ENCODE measurements around the gene GLRA3. TPM values are rescaled to one million over a fixed set of nuclear protein-coding genes. Genes with fewer than 3 reads are reported as not detected.

Gene GLRA3
- total and polyA plus RNA-seq, 2 experiments from 2014 or later, result 0.03 to 0.19 TPM

- no peak; the same call in 2 of the 3 replicates for ATAC-seq
These were observed 26.0 kb upstream of the GLRA3 start for GRCh38 chr4:174855050-174855449.

More at GRCh38 chr4:174855050-174855449, 26.0 kb upstream of the GLRA3 start:
- H3F3A ChIP-seq (replicated peaks; ENCODE audit: low read depth), result no peaks in the 10 kb centered on the region
- no peaks in the 10 kb centered on the region for H3K36me3 ChIP-seq (ENCODE audit: insufficient read depth)
- Mint-ChIP-seq H3K27me3 (ENCODE audit: insufficient read depth, low read depth, poor library complexity) (no peaks in the 10 kb centered on the region), H3K27ac (no peak overlapping the region; the same call in 1 of the 2 replicates), H3K36me3 (ENCODE audit: low read depth) (no peaks in the 10 kb centered on the region; the same call in 2 of the 3 replicates), H3K9me3 (peaks cover 4% of the 10 kb centered on the region; the same call in 2 of the 3 replicates), H3K4me3 (no peak overlapping the region), H3K4me1 (peaks cover 9% of the 10 kb centered on the region; the same call in 2 of the 3 replicates)
- H3K9me2 ChIP-seq (ENCODE audit: insufficient read depth), result peaks cover 7% of the 10 kb centered on the region; the same call in 1 of the 2 replicates
- H2AFZ ChIP-seq, result 0 out of 2 replicates have a peak overlapping the region, but pooled peaks have one; percentile 7
- no peaks in the 10 kb centered on the region for H3K79me2 ChIP-seq (replicated peaks; ENCODE audit: insufficient read depth)
- H3K4me3 ChIP-seq, result no peak overlapping the region
- no peak overlapping the region for H3K27ac ChIP-seq (ENCODE audit: low read depth)
- TF ChIP-seq ETS1 (IDR thresholded peaks at IDR 0.05) (no peak), STAT1 (IDR thresholded peaks at IDR 0.05; ENCODE audit: unreplicated experiment) (no peak), REST (IDR thresholded peaks at IDR 0.05; ENCODE audit: unreplicated experiment) (no peak), CTCF (conservative IDR thresholded peaks at IDR 0.05; ENCODE audit: low read depth in 2 of 2) (no peak), EZH2 (IDR thresholded peaks at IDR 0.05; ENCODE audit: low read depth, unreplicated experiment) (no peak), NANOG (IDR thresholded peaks at IDR 0.05; ENCODE audit: borderline replicate concordance) (no peak), ZNF331 (CRISPR knock-in tag; IDR thresholded peaks at IDR 0.05; ENCODE audit: low read depth) (no peak), POLR2AphosphoS5 (IDR thresholded peaks at IDR 0.05; ENCODE audit: low read depth) (no peak), ZNF114 (CRISPR knock-in tag; IDR thresholded peaks at IDR 0.05) (peak; percentile 51; the same call in 1 of the 2 replicates), ZNF462 (CRISPR knock-in tag; IDR thresholded peaks at IDR 0.05) (0 out of 2 replicates have a peak, but pooled peaks have one; percentile 24), CREB1 (CRISPR knock-in tag; IDR thresholded peaks at IDR 0.05; ENCODE audit: low read depth) (no peak), EZH2phosphoT487 (IDR thresholded peaks at IDR 0.05; ENCODE audit: unreplicated experiment) (no peak), JUNB (IDR thresholded peaks at IDR 0.05; ENCODE audit: unreplicated experiment) (no peak)
- peaks cover 8% of the 10 kb centered on the region for H3K4me1 ChIP-seq (ENCODE audit: insufficient read depth)
- no peaks in the 10 kb centered on the region for H3K27me3 ChIP-seq (ENCODE audit: insufficient read depth)
- H4K20me1 ChIP-seq (replicated peaks; ENCODE audit: insufficient read depth), result no peaks in the 10 kb centered on the region
- H3K4me2 ChIP-seq, result peak overlapping the region; percentile 10; the same call in 1 of the 2 replicates
- DNase-seq (ENCODE audit: low spot score), result peak; percentile 17

Data from GM23338 (cell line).